GM12865 (cell line): ENCODE measurements around the gene MOAP1.
"Not testable (repeated sequence)": the region's sequence is repeated elsewhere in the genome, so short reads cannot be mapped to it uniquely, and the experiment has no call there.

ENCODE experiments used
- DNase-seq: peaks from one replicate; pipeline ENCODE4 v3.0.0; 2010; ENCODE audit warnings: low read depth
- H3K4me3 ChIP-seq: 2 replicates; pipeline ENCODE4 v1.5.1; 2011; ENCODE audit warnings: mild to moderate bottlenecking, low read depth, low read length, control low read depth
- CTCF ChIP-seq: IDR thresholded peaks from 2 replicates; pipeline ENCODE4 v1.5.1; 2011; ENCODE audit warnings: low read length, control low read depth, low read depth, inconsistent platforms; ENCODE audit not compliant: insufficient read depth; ENCODE audit errors: missing control alignments

The MOAP1 gene

GRCh38 chr14:93163564-93163963 lies 21.1 kb downstream of the MOAP1 start:
- TF ChIP-seq CTCF = no peak
- DNase-seq = peak; percentile 85
- no peak overlapping the region for H3K4me3 ChIP-seq

- no peak for DNase-seq
- TF ChIP-seq CTCF = no peak
- no peak overlapping the region for H3K4me3 ChIP-seq
Observed at GRCh38 chr14:93161411-93161940, 23.2 kb downstream of the MOAP1 start.

DNA sequence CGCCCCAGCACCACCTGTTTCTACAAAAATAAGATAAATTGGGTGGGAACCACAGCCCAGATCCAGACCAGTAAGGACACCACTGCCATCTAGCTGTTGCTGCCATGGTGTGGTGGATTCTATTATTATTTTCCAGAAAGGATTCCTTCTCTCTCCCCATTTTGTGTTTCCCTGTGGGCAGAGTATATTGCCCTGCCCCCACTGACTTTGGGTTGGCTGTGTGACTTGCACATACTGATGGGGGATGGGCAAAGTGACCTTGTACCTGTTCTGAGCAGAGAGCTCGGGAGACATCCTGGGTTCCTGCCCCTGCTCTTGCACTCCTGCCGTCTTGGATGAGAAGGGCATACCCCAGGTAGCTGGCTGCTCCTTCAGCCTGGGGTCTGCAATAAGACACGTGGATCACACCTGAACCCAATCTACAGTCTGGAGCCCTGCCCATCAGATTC lies 24.3 kb downstream of the MOAP1 start:
- H3K4me3 ChIP-seq = no peak overlapping the region
- DNase-seq = peak; percentile 56
- TF ChIP-seq CTCF = peak; percentile 29

DNA sequence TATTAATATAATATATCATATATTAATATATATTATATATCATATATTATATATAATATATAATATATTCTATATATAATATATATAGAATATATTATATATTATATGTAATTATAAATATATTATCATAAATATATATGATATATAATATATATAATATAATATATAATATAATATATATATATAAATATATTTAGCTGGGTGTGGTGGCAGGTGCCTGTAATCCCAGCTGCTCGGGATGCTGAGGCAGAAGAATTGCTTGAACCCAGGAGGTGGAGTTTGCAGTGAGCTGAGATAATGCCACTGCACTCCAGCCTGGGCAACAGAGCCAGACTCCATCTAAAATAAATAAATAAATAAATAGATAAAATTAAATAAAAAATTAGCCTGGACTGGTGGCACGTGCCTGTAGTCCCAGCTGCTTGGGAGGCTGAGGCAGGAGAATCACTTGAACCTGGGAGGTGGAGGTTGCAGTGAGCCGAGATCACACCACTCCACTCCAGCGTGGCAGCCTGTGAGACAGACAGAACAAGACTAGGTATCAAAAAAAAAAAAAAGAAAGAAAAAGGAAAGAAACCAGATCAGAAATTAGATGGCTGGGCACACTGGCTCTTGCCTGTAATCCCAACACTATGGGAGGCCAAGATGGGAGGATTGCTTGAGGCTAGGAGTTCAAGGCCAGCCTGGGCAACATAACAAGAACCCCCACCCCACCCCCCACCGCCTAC lies 24.9 kb downstream of the MOAP1 start:
- not testable (repeated sequence) for DNase-seq, H3K4me3 ChIP-seq

DNA sequence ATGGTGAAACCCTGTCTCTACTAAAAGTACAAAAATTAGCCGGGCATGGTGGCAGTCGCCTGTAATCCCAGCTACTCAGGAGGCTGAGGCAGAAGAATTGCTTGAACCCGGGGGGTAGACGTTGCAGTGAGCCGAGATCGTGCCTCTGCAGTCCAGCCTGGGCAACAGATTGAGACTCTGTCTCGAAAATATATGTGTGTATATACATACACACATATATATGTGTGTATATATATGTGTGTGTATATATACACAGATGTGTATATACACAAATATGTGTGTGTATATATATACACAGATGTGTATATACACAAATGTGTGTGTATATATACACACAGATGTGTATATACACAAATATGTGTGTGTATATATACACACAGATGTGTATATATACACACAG lies 26.3 kb downstream of the MOAP1 start:
- not testable (repeated sequence) for DNase-seq, H3K4me3 ChIP-seq

DNA sequence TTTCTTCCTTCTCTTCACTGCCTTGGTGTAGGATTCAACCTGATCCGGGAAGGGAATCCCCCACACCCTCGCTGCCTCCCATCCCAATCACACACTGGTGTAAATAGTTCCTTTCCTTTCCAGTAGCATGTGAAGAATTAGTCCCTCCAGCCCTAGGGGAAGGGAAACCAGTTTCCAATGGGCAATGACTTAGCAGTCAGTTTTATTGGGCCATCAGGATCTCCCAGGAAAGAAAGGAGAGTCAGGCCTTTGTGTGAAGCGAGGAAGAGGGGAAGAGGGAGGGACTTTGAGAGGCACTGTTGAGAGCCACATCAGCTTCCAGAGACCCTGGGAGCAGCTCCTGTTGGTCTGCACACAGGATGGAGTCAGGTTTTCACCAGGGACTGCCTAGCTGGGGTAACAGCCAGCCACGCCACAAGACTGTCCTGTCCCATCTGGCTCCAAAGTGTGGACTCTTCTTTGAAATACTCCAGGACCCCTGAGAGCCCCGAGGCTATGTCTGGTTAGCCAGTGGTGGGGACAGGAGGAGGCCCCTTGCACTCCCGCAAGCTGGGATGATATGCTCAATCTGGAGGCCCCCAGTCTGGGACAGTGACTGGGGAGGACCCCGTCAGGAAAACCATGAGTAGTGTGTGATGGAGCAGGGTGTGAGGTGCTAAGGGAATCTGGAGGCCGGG lies 27.9 kb downstream of the MOAP1 start:
- DNase-seq = no peak
- no peak for TF ChIP-seq CTCF
- no peak overlapping the region for H3K4me3 ChIP-seq

GRCh38 chr14:93155667-93156066 lies 29.0 kb downstream of the MOAP1 start:
- TF ChIP-seq CTCF = no peak
- no peak for DNase-seq
- no peak overlapping the region for H3K4me3 ChIP-seq

- no peak for TF ChIP-seq CTCF
Observed at GRCh38 chr14:93153121-93153520, 31.6 kb downstream of the MOAP1 start.

More at GRCh38 chr14:93153121-93153520, 31.6 kb downstream of the MOAP1 start:
- DNase-seq = no peak
- no peak overlapping the region for H3K4me3 ChIP-seq
